ENCODE results near the gene OBP2A. TPM values are rescaled to one million over a fixed set of nuclear protein-coding genes. Genes with fewer than 3 reads are reported as not detected.

OBP2A gene
- total RNA-seq, 5 donors from 2014 or later (not counting 1 experiment from before 2014, with no cell fraction given) = not detected

- H3K36me3 Mint-ChIP-seq = no peaks in the 10 kb centered on the region
- WGBS (ENCODE audit: insufficient coverage) = 83% methylated on average over 7 of the region's 8 CpGs
- POLR2A ChIA-PET = no interaction called here
- no peak overlapping the region for H3K27ac Mint-ChIP-seq
- H3K27me3 ChIP-seq (replicated peaks in 1 of 2; ENCODE audit: control insufficient read depth in 2 of 2, extremely low read depth in 1 of 2, insufficient read depth in 2 of 2, low read length in 1 of 2) = peaks cover 0 to 47% of the 10 kb centered on the region in 2 experiments
- no peak overlapping the region for H3K4me3 Mint-ChIP-seq
- H3K36me3 ChIP-seq (ENCODE audit: control insufficient read depth in 2 of 2, extremely low read depth in 1 of 2, insufficient read depth in 1 of 2, low read length in 1 of 2) = no peaks in the 10 kb centered on the region
- H3K27ac ChIP-seq (ENCODE audit: low read length) = no peak overlapping the region
- no peaks in the 10 kb centered on the region for H3K9me3 ChIP-seq
- H3K4me1 ChIP-seq (ENCODE audit: control insufficient read depth in 1 of 2, extremely low read depth in 1 of 2, insufficient read depth in 2 of 2, low read length in 2 of 2) = no peaks in the 10 kb centered on the region
- H3K4me3 ChIP-seq (ENCODE audit: control insufficient read depth in 1 of 2, extremely low read depth in 1 of 2, low read length in 1 of 2) = no peak overlapping the region
- CTCF ChIA-PET = no interaction called here
- H3K9me3 Mint-ChIP-seq = peaks cover 8 to 9% (median 9%) of the 10 kb centered on the region in 3 donors
- H3K27me3 Mint-ChIP-seq = peaks cover 17 to 30% of the 10 kb centered on the region in 2 donors
- no peak for DNase-seq
- H3K4me1 Mint-ChIP-seq = no peaks in the 10 kb centered on the region
- no peak for ATAC-seq (replicated peaks in 1 of 4)
These were observed 19.7 kb downstream of the OBP2A start for GRCh38 chr9:135565636-135566035.

GRCh38 chr9:135566552-135566951 is 20.6 kb downstream of the OBP2A start:
- peaks cover 0 to 42% of the 10 kb centered on the region in 2 experiments for H3K27me3 ChIP-seq (replicated peaks in 1 of 2; ENCODE audit: control insufficient read depth in 2 of 2, extremely low read depth in 1 of 2, insufficient read depth in 2 of 2, low read length in 1 of 2)
- Mint-ChIP-seq H3K27ac (no peak overlapping the region), H3K4me1 (no peaks in the 10 kb centered on the region), H3K9me3 (peaks cover 8 to 9% (median 9%) of the 10 kb centered on the region in 3 donors), H3K4me3 (no peak overlapping the region), H3K27me3 (peaks cover 13 to 28% of the 10 kb centered on the region in 2 donors), H3K36me3 (no peaks in the 10 kb centered on the region)
- ATAC-seq (replicated peaks in 1 of 4) (no peak), DNase-seq (no peak)
- 41% methylated on average over 4 of the region's 10 CpGs for WGBS (ENCODE audit: insufficient coverage)
- H3K4me1 ChIP-seq (ENCODE audit: control insufficient read depth in 1 of 2, extremely low read depth in 1 of 2, insufficient read depth in 2 of 2, low read length in 2 of 2) = no peaks in the 10 kb centered on the region
- H3K4me3 ChIP-seq (ENCODE audit: control insufficient read depth in 1 of 2, extremely low read depth in 1 of 2, low read length in 1 of 2) = no peak overlapping the region
- H3K9me3 ChIP-seq = no peaks in the 10 kb centered on the region
- no peak overlapping the region for H3K27ac ChIP-seq (ENCODE audit: low read length)
- no peaks in the 10 kb centered on the region for H3K36me3 ChIP-seq (ENCODE audit: control insufficient read depth in 2 of 2, extremely low read depth in 1 of 2, insufficient read depth in 1 of 2, low read length in 1 of 2)
- ChIA-PET POLR2A (no interaction called here), CTCF (interaction anchor here in 1 of 2 donors (0.7 kb wide), 1 partner anchor 25 kb away, joined by 3 read pairs; no protein-coding TSS in a partner anchor)

- DNase-seq (no peak), ATAC-seq (replicated peaks in 1 of 4) (no peak)
- Mint-ChIP-seq H3K27ac (no peak overlapping the region), H3K36me3 (no peaks in the 10 kb centered on the region), H3K4me3 (no peak overlapping the region), H3K4me1 (no peaks in the 10 kb centered on the region), H3K9me3 (peaks cover 8 to 9% (median 9%) of the 10 kb centered on the region in 3 donors), H3K27me3 (peaks cover 13 to 28% of the 10 kb centered on the region in 2 donors)
- no peak overlapping the region for H3K27ac ChIP-seq (ENCODE audit: low read length)
- CTCF ChIA-PET = interaction anchor here in 1 of 2 donors (0.7 kb wide), 1 partner anchor 25 kb away, joined by 3 read pairs; no protein-coding TSS in a partner anchor
- H3K4me1 ChIP-seq (ENCODE audit: control insufficient read depth in 1 of 2, extremely low read depth in 1 of 2, insufficient read depth in 2 of 2, low read length in 2 of 2) = no peaks in the 10 kb centered on the region
- H3K36me3 ChIP-seq (ENCODE audit: control insufficient read depth in 2 of 2, extremely low read depth in 1 of 2, insufficient read depth in 1 of 2, low read length in 1 of 2) = no peaks in the 10 kb centered on the region
- no peaks in the 10 kb centered on the region for H3K9me3 ChIP-seq
- POLR2A ChIA-PET = no interaction called here
- WGBS (ENCODE audit: insufficient coverage) = 68% methylated on average over 9 of the region's 9 CpGs
- peaks cover 0 to 34% of the 10 kb centered on the region in 2 experiments for H3K27me3 ChIP-seq (replicated peaks in 1 of 2; ENCODE audit: control insufficient read depth in 2 of 2, extremely low read depth in 1 of 2, insufficient read depth in 2 of 2, low read length in 1 of 2)
- no peak overlapping the region for H3K4me3 ChIP-seq (ENCODE audit: control insufficient read depth in 1 of 2, extremely low read depth in 1 of 2, low read length in 1 of 2)
These were observed 21.4 kb downstream of the OBP2A start for GRCh38 chr9:135567311-135567710.

GRCh38 chr9:135568026-135568425 is 22.1 kb downstream of the OBP2A start:
- no peak overlapping the region for H3K27ac ChIP-seq (ENCODE audit: low read length)
- H3K27me3 ChIP-seq (replicated peaks in 1 of 2; ENCODE audit: control insufficient read depth in 2 of 2, extremely low read depth in 1 of 2, insufficient read depth in 2 of 2, low read length in 1 of 2) = peaks cover 0 to 28% of the 10 kb centered on the region in 2 experiments
- WGBS (ENCODE audit: insufficient coverage) = no CpG with 5 or more reads among the region's 6 CpGs
- DNase-seq (no peak), ATAC-seq (replicated peaks in 1 of 4) (no peak)
- Mint-ChIP-seq H3K4me3 (no peak overlapping the region), H3K27ac (no peak overlapping the region), H3K36me3 (no peaks in the 10 kb centered on the region), H3K27me3 (peaks cover 13 to 24% of the 10 kb centered on the region in 2 donors), H3K4me1 (no peaks in the 10 kb centered on the region), H3K9me3 (peaks cover 8 to 9% (median 9%) of the 10 kb centered on the region in 3 donors)
- H3K36me3 ChIP-seq (ENCODE audit: control insufficient read depth in 2 of 2, extremely low read depth in 1 of 2, insufficient read depth in 1 of 2, low read length in 1 of 2) = no peaks in the 10 kb centered on the region
- ChIA-PET CTCF (no interaction called here), POLR2A (interaction anchor here in 1 of 2 donors (0.6 kb wide), 1 partner anchor 105 kb away, joined by 6 read pairs; no protein-coding TSS in a partner anchor)
- no peaks in the 10 kb centered on the region for H3K9me3 ChIP-seq
- H3K4me3 ChIP-seq (ENCODE audit: control insufficient read depth in 1 of 2, extremely low read depth in 1 of 2, low read length in 1 of 2) = no peak overlapping the region
- no peaks in the 10 kb centered on the region for H3K4me1 ChIP-seq (ENCODE audit: control insufficient read depth in 1 of 2, extremely low read depth in 1 of 2, insufficient read depth in 2 of 2, low read length in 2 of 2)

GRCh38 chr9:135570456-135570855 is 24.5 kb downstream of the OBP2A start:
- H3K36me3 Mint-ChIP-seq = no peaks in the 10 kb centered on the region
- H3K27ac ChIP-seq (ENCODE audit: low read length) = no peak overlapping the region
- peaks cover 0 to 20% of the 10 kb centered on the region in 2 experiments for H3K27me3 ChIP-seq (replicated peaks in 1 of 2; ENCODE audit: control insufficient read depth in 2 of 2, extremely low read depth in 1 of 2, insufficient read depth in 2 of 2, low read length in 1 of 2)
- no peaks in the 10 kb centered on the region for H3K9me3 ChIP-seq
- WGBS (ENCODE audit: insufficient coverage) = 67% methylated on average over 2 of the region's 3 CpGs
- POLR2A ChIA-PET = no interaction called here
- ATAC-seq (replicated peaks in 1 of 4) (no peak), DNase-seq (no peak)
- CTCF ChIA-PET = no interaction called here
- no peaks in the 10 kb centered on the region for H3K36me3 ChIP-seq (ENCODE audit: control insufficient read depth in 2 of 2, extremely low read depth in 1 of 2, insufficient read depth in 1 of 2, low read length in 1 of 2)
- no peak overlapping the region for H3K27ac Mint-ChIP-seq
- H3K27me3 Mint-ChIP-seq = peaks cover 12 to 15% of the 10 kb centered on the region in 2 donors
- no peak overlapping the region for H3K4me3 ChIP-seq (ENCODE audit: control insufficient read depth in 1 of 2, extremely low read depth in 1 of 2, low read length in 1 of 2)
- no peaks in the 10 kb centered on the region for H3K4me1 ChIP-seq (ENCODE audit: control insufficient read depth in 1 of 2, extremely low read depth in 1 of 2, insufficient read depth in 2 of 2, low read length in 2 of 2)
- peaks cover 8 to 9% (median 9%) of the 10 kb centered on the region in 3 donors for H3K9me3 Mint-ChIP-seq
- H3K4me1 Mint-ChIP-seq = no peaks in the 10 kb centered on the region
- no peak overlapping the region for H3K4me3 Mint-ChIP-seq

GRCh38 chr9:135572233-135572632 is 26.3 kb downstream of the OBP2A start:
- no peaks in the 10 kb centered on the region for H3K36me3 Mint-ChIP-seq
- 76% methylated on average over 1 of the region's 2 CpGs for WGBS (ENCODE audit: insufficient coverage)
- ATAC-seq (replicated peaks in 1 of 4) = no peak
- H3K27ac Mint-ChIP-seq = no peak overlapping the region
- Histone ChIP-seq H3K4me1 (ENCODE audit: control insufficient read depth in 1 of 2, extremely low read depth in 1 of 2, insufficient read depth in 2 of 2, low read length in 2 of 2) (no peaks in the 10 kb centered on the region), H3K4me3 (ENCODE audit: control insufficient read depth in 1 of 2, extremely low read depth in 1 of 2, low read length in 1 of 2) (no peak overlapping the region), H3K27ac (ENCODE audit: low read length) (no peak overlapping the region), H3K36me3 (ENCODE audit: control insufficient read depth in 2 of 2, extremely low read depth in 1 of 2, insufficient read depth in 1 of 2, low read length in 1 of 2) (no peaks in the 10 kb centered on the region), H3K9me3 (no peaks in the 10 kb centered on the region), H3K27me3 (replicated peaks in 1 of 2; ENCODE audit: control insufficient read depth in 2 of 2, extremely low read depth in 1 of 2, insufficient read depth in 2 of 2, low read length in 1 of 2) (peaks cover 0 to 9% of the 10 kb centered on the region in 2 experiments)
- H3K27me3 Mint-ChIP-seq = peaks cover 0 to 10% of the 10 kb centered on the region in 2 donors
- CTCF ChIA-PET = no interaction called here
- no peak for DNase-seq
- POLR2A ChIA-PET = no interaction called here
- H3K4me1 Mint-ChIP-seq = no peaks in the 10 kb centered on the region
- H3K9me3 Mint-ChIP-seq = peaks cover 8 to 9% (median 9%) of the 10 kb centered on the region in 3 donors
- no peak overlapping the region for H3K4me3 Mint-ChIP-seq

- Histone ChIP-seq H3K4me1 (ENCODE audit: control insufficient read depth in 1 of 2, extremely low read depth in 1 of 2, insufficient read depth in 2 of 2, low read length in 2 of 2) (no peaks in the 10 kb centered on the region), H3K27ac (ENCODE audit: low read length) (no peak overlapping the region), H3K27me3 (replicated peaks in 1 of 2; ENCODE audit: control insufficient read depth in 2 of 2, extremely low read depth in 1 of 2, insufficient read depth in 2 of 2, low read length in 1 of 2) (peaks cover 0 to 9% of the 10 kb centered on the region in 2 experiments), H3K9me3 (no peaks in the 10 kb centered on the region), H3K4me3 (ENCODE audit: control insufficient read depth in 1 of 2, extremely low read depth in 1 of 2, low read length in 1 of 2) (no peak overlapping the region), H3K36me3 (ENCODE audit: control insufficient read depth in 2 of 2, extremely low read depth in 1 of 2, insufficient read depth in 1 of 2, low read length in 1 of 2) (no peaks in the 10 kb centered on the region)
- no peak overlapping the region for H3K27ac Mint-ChIP-seq
- peaks cover 8 to 9% (median 9%) of the 10 kb centered on the region in 3 donors for H3K9me3 Mint-ChIP-seq
- peaks cover 0 to 10% of the 10 kb centered on the region in 2 donors for H3K27me3 Mint-ChIP-seq
- H3K36me3 Mint-ChIP-seq = no peaks in the 10 kb centered on the region
- ChIA-PET POLR2A (no interaction called here), CTCF (no interaction called here)
- no peaks in the 10 kb centered on the region for H3K4me1 Mint-ChIP-seq
- no peak for DNase-seq
- 94% methylated on average over 1 of the region's 1 CpG for WGBS (ENCODE audit: insufficient coverage)
- H3K4me3 Mint-ChIP-seq = no peak overlapping the region
- no peak for ATAC-seq (replicated peaks in 1 of 4)
These were observed 27.2 kb downstream of the OBP2A start for GRCh38 chr9:135573124-135573523.
